Measurements from ENCODE around the gene ERI2. TPM values are rescaled to one million over a fixed set of nuclear protein-coding genes. Genes with fewer than 3 reads are reported as not detected.
"Not testable (repeated sequence)": the region's sequence is repeated elsewhere in the genome, so short reads cannot be mapped to it uniquely, and the experiment has no call there.

Gene ERI2
- total RNA-seq, 2 experiments from 2014 or later: 12.4 to 13.2 TPM

DNA sequence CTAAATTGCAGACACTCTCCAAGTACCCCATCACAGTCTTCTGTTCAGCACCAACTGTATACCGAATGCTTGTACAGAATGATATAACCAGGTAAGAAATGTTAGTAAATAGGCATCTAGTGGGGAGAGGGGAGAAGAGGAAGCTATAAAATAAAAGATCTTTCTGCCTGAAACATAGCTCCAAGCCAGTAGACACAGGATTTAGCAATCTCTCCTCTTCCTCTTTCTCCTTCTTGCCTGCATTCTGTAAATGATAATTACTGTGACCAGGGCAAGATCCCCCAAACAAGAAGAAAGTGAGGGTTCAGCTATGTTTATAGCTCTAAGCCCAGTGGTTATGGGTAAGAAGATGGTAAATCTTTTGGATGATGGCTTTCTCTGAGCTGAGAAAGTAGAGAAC is 24.6 kb downstream of the ERI2 start:
- Mint-ChIP-seq H3K27me3 (no peaks in the 10 kb centered on the region), H3K4me1 (peaks cover 8% of the 10 kb centered on the region), H3K4me3 (no peak overlapping the region), H3K36me3 (ENCODE audit: low read depth) (no peaks in the 10 kb centered on the region), H3K9me3 (no peaks in the 10 kb centered on the region), H3K27ac (no peak overlapping the region)
- ChIA-PET POLR2A (interaction anchor here (1.0 kb wide), 1 partner anchor 18 kb away, joined by 3 read pairs; no protein-coding TSS in a partner anchor), CTCF (no interaction called here)
- no peak for DNase-seq

DNA sequence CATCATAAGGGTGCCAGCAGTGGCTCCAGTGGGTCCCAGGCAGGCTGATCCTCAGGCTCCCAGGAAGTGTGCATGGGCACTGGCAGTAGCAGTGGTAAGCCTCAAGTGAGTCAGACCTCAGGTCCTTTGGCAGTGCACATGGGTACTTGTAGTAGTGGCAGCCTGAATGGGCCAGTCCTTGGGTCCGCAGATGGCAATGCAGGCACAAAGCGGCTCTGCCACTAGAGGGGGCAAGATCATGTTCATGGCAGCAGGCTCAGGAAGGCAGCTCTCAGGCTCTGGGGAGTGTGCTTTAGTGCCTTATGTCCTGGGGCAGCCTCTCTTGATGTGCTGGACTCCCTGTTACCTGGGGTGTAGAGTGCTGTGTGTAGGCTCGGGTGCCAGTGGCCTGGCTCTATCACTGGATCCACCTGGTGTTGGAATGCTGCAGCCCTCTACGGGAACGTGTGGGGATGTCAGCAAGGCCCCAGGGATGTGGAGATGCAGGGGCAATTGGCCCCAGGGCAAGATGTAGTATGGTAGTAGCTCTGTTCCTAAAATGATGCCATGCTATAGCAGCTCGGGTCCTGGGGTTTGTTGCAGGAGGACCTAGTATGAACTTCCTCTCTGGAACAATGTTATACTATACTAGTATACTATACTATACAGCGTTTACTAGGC is 31.4 kb downstream of the ERI2 start:
- H3K9me3 Mint-ChIP-seq: no peaks in the 10 kb centered on the region
- no peaks in the 10 kb centered on the region for H3K27me3 Mint-ChIP-seq
- no peak overlapping the region for H3K4me3 Mint-ChIP-seq
- POLR2A ChIA-PET: no interaction called here
- peaks cover 16% of the 10 kb centered on the region for H3K4me1 Mint-ChIP-seq
- no peaks in the 10 kb centered on the region for H3K36me3 Mint-ChIP-seq (ENCODE audit: low read depth)
- peak; percentile 78 for DNase-seq
- CTCF ChIA-PET: interaction anchor here (0.7 to 2.2 kb wide), 12 partner anchors 10 to 321 kb away, joined by 3 to 13 read pairs (median 4); partner anchors contain the start of gene ACSM3
- H3K27ac Mint-ChIP-seq: no peak overlapping the region

DNA sequence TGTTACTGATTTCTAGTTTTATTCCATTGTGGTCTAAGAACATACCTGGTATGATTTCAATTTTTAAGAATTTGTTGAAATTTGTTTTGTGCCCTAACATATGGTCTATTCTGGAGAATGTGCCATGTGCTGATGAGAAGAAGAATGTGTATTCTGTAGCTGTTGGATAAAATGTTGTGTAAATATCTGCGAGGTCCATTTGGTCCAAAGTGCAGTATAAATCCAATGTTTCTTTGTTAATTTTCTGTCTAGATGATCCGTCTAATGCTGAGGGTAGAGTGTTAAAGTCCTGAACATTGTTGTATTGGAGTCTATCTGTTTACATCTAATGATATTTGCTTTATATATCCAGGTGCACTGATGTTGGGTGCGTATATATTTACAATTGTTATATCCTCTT is 32.6 kb downstream of the ERI2 start:
- CTCF ChIA-PET: interaction anchor here (0.6 to 1.8 kb wide), 9 partner anchors 9 to 500 kb away, joined by 3 to 13 read pairs (median 4); partner anchors contain the start of gene ACSM3
- H3K4me1 Mint-ChIP-seq: peaks cover 16% of the 10 kb centered on the region
- H3K27ac Mint-ChIP-seq: no peak overlapping the region
- no peaks in the 10 kb centered on the region for H3K9me3 Mint-ChIP-seq
- no peaks in the 10 kb centered on the region for H3K36me3 Mint-ChIP-seq (ENCODE audit: low read depth)
- POLR2A ChIA-PET: no interaction called here
- H3K4me3 Mint-ChIP-seq: no peak overlapping the region
- no peak for DNase-seq
- no peaks in the 10 kb centered on the region for H3K27me3 Mint-ChIP-seq

DNA sequence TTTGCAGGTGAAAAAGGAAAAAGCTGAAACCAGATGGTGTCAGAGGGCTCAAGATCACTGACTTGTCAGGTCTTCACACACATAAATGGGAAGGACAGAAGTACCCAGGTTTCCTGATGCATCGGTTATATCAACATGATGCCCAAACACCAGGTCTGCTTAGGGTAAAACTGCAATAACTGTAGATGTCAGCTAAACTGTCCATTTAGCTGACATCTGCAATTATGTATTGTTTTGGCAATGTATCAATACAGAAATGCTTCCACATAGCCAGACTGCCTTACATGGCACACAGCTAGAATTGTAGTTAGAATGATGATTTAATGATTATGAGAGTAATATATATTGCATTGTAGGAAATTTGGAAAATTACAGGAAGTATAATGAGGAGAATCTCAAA is 37.5 kb downstream of the ERI2 start:
- H3K4me3 Mint-ChIP-seq: no peak overlapping the region
- CTCF ChIA-PET: no interaction called here
- POLR2A ChIA-PET: no interaction called here

DNA sequence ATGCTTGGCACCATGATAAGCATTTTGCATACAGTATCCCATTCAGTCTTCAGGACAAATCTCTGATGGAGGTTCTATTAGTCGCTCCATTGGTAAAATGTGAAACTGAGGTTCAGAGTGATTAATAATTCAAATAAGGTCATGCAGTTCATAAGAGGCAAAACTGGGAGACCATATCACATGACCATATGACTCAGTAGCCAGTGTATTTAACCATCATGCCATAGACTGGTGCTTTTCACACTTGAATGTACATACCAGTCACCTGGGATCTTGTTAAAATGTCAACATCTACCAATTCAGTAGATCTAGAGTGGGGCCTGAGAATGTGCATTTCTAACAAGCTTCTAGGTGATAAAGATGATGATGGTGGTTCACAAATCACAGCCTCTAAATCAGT is 38.2 kb downstream of the ERI2 start:
- POLR2A ChIA-PET: no interaction called here
- no peaks in the 10 kb centered on the region for H3K9me3 Mint-ChIP-seq

More for the DNA sequence above, 37.5 kb downstream of the ERI2 start:
- Mint-ChIP-seq H3K27ac (no peak overlapping the region), H3K27me3 (no peaks in the 10 kb centered on the region), H3K4me1 (peaks cover 13% of the 10 kb centered on the region), H3K36me3 (ENCODE audit: low read depth) (no peaks in the 10 kb centered on the region), H3K9me3 (no peaks in the 10 kb centered on the region)
- no peak for DNase-seq

DNA sequence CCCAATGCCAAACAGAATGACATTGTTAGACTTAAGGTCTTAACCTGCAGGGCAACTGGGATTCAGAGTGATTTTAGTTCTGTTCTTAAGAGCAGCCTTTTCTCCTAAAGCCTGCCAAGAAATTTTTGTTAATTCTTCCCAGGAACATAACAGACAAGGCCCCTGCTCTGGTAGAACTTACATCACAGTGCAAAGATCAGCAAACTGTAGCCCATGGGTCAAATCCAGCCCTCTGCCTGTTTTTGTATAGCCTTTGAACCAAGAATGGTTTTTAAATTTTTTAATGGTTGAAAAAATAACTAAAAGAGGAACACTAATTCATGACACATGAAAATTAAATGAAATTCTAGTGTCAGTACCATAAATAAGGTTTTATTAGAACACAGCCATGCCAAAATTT is 38.7 kb downstream of the ERI2 start:
- no peak for DNase-seq
- Mint-ChIP-seq H3K27ac (no peak overlapping the region), H3K27me3 (no peaks in the 10 kb centered on the region), H3K4me3 (no peak overlapping the region), H3K4me1 (peaks cover 24% of the 10 kb centered on the region), H3K9me3 (peaks cover 2% of the 10 kb centered on the region), H3K36me3 (ENCODE audit: low read depth) (peaks cover 2% of the 10 kb centered on the region)
- CTCF ChIA-PET: no interaction called here
- POLR2A ChIA-PET: no interaction called here

More for the DNA sequence above, 38.2 kb downstream of the ERI2 start:
- peaks cover 20% of the 10 kb centered on the region for H3K4me1 Mint-ChIP-seq
- no peak overlapping the region for H3K27ac Mint-ChIP-seq
- no peak overlapping the region for H3K4me3 Mint-ChIP-seq
- no peak for DNase-seq
- CTCF ChIA-PET: no interaction called here
- no peaks in the 10 kb centered on the region for H3K27me3 Mint-ChIP-seq
- no peaks in the 10 kb centered on the region for H3K36me3 Mint-ChIP-seq (ENCODE audit: low read depth)

DNA sequence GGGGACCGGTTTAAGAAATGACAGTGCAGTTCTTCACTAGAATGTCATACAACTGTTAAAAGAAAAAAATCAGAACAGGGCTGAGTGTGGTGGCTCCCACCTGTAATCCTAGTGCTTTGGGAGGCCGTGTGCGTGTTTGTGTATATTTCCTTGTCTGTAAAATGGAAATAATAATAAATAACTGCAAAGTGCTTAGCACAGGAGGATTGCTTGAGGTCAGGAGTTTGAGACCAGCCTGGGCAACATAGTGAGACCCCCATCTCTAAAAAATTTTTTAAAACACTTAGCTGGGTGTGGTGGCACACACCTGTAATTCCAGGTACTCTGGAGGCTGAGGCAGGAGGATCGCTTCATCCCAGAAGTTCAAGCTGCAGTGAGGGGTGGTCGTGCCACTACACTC is 40.0 kb downstream of the ERI2 start:
- POLR2A ChIA-PET: no interaction called here
- Mint-ChIP-seq H3K4me1 (peaks cover 23% of the 10 kb centered on the region), H3K27me3 (no peaks in the 10 kb centered on the region), H3K4me3 (no peak overlapping the region), H3K36me3 (ENCODE audit: low read depth) (peaks cover 2% of the 10 kb centered on the region), H3K27ac (no peak overlapping the region), H3K9me3 (peaks cover 8% of the 10 kb centered on the region)
- CTCF ChIA-PET: interaction anchor here (2.9 kb wide), 1 partner anchor 8 kb away, joined by 13 read pairs; no protein-coding TSS in a partner anchor
- DNase-seq: no peak

DNA sequence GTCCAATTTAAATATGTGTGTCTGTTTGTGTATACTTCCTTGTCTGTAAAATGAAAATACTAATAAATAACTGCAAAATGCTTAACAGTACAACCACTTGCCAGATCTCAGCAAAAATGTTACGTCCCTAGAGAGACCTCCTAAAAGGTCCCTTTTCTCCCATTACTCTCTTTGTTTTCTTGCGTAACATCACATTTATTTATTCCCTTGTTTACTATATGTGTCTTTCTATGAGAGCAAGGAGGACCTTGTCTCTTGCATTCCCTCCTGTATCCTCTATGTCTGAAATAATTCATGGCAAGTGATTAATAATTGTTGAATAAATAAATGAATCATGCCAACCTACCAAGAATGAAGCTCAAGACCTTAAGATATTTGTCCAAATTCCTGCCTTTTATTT is 40.5 kb downstream of the ERI2 start:
- H3K4me3 Mint-ChIP-seq: no peak overlapping the region
- H3K27me3 Mint-ChIP-seq: no peaks in the 10 kb centered on the region
- POLR2A ChIA-PET: interaction anchor here (0.9 kb wide), 1 partner anchor 24 kb away, joined by 3 read pairs; no protein-coding TSS in a partner anchor
- H3K36me3 Mint-ChIP-seq (ENCODE audit: low read depth): peaks cover 2% of the 10 kb centered on the region
- H3K9me3 Mint-ChIP-seq: peaks cover 8% of the 10 kb centered on the region
- no peak overlapping the region for H3K27ac Mint-ChIP-seq
- peaks cover 23% of the 10 kb centered on the region for H3K4me1 Mint-ChIP-seq
- CTCF ChIA-PET: interaction anchor here (2.6 to 2.9 kb wide), 2 partner anchors 9 to 25 kb away, joined by 9 to 13 read pairs; partner anchors contain the start of gene THUMPD1
- no peak for DNase-seq

DNA sequence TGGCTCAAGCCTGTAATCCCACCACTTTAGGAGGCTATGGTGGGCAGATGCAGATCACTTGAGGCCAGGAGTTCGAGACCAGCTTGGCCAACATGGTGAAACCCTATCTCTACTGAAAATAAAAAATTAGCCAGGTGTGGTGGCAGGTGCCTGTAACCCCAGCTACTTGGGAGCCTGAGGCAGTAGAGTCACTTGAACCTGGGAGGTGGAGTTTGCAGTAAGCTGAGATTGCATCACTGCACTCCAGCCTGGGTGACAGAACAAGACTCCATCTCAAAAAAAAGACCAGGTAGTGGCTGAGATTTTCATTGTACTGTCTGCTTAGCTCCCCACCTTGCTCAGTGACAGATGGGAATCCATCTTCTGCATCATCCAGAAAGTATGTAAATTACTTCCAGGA is 41.8 kb downstream of the ERI2 start:
- H3K27me3 Mint-ChIP-seq; H3K36me3 Mint-ChIP-seq (ENCODE audit: low read depth); DNase-seq; H3K4me3 Mint-ChIP-seq; H3K27ac Mint-ChIP-seq; H3K9me3 Mint-ChIP-seq: not testable (repeated sequence)
- CTCF ChIA-PET: interaction anchor here (1.1 to 2.9 kb wide), 4 partner anchors 10 to 42 kb away, joined by 3 to 13 read pairs (median 6); partner anchors contain the start of genes ERI2, REXO5 and THUMPD1
- POLR2A ChIA-PET: interaction anchor here (2.0 to 2.1 kb wide), 2 partner anchors 23 to 42 kb away, joined by 7 to 13 read pairs; partner anchors contain the start of genes ERI2, REXO5 and THUMPD1
- H3K4me1 Mint-ChIP-seq: peaks cover 23% of the 10 kb centered on the region

DNA sequence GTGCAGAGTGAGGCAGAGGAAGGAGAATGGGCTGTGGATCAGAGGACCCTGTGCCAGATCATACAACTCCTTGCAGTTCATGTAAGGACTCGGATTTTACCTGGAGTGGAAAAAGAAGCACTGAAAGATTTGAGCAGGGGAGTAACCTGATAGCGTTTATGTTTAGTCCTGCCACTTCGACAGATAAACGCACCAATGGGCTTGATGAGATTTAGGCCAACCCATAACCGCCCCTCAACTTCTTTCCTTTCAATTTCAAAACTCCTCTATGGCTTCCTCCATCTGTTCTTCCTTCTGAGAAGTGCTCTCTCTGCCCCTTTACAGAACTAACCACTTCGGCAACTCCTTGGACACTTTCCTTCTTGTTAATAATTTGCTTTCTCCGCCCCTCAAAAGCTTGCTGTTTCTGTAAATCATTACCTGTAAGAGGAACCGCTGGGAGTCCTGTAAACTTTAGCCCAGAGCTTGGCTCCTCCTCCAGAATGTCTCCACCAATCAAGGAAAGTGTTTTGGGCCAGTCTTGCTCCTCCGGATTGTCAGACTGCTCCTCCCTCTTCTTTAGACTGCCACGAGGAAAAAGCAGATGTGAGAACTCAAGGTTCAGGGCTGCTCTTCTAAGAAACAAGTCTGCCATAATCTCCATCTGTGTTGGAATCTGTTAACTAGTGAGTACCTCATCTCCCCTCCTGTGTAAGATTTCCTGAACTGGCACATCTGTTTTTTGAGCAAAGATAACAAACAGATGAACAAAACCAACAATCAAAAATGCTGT is 42.6 kb downstream of the ERI2 start, which contains the start of gene ACSM3:
ACSM3 (plus strand) TSS at position 554 of the 772 bp plus-strand sequence. CDS start 6,021 bp downstream, outside the sequence.
- Mint-ChIP-seq H3K27ac (peak within 1 kb of the TSS; percentile 81), H3K4me1 (peaks cover 23% of the 10 kb centered on the region), H3K27me3 (no peaks in the 10 kb centered on the region), H3K4me3 (peak within 1 kb of the TSS; percentile 83), H3K36me3 (ENCODE audit: low read depth) (peaks cover 6% of the 10 kb centered on the region), H3K9me3 (peaks cover 8% of the 10 kb centered on the region)
- DNase-seq: peak; percentile 73
- ChIA-PET CTCF (interaction anchor here (0.9 to 2.9 kb wide), 4 partner anchors 11 to 43 kb away, joined by 3 to 13 read pairs (median 6); partner anchors contain the start of genes ERI2, REXO5 and THUMPD1), POLR2A (interaction anchor here (0.7 to 2.1 kb wide), 7 partner anchors 9 to 44 kb away, joined by 3 to 13 read pairs (median 3); partner anchors contain the start of genes ERI2, REXO5 and THUMPD1)

DNA sequence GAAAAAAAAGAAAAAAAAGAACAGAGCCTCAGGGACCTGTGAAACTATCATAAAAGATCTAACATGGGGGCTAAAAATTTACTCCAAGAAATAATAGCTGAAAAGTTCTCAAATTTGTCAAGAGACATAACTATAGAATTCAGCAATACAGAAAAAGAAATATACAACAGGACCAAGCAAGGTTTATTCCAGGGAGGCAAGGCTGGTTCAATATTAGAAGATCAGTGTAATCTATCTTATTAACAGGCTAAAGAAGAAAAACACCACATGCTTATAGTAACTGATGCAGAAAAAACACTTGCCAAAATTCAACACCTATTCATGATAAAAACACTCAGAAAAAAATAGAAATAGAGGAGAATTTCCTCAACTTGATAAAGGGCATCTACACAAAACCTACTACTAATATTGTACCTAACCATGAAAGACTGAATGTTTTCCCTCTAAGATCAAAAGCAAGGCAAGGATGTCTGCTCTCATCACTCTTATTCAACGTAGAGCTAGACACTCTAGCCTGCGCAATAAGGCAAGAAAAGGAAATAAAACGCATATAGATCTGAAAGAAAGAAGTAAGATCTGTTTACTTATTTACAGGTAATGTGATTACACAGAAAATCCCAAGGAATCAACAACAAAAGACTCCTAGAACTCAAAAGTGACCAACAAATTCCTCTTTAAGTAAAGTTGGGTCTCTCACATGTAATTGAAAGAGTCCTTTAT is 43.7 kb downstream of the ERI2 start:
- H3K4me1 Mint-ChIP-seq: peaks cover 23% of the 10 kb centered on the region
- peak overlapping the region; percentile 83 for H3K4me3 Mint-ChIP-seq
- DNase-seq: no peak
- ChIA-PET POLR2A (interaction anchor here (0.9 to 1.8 kb wide), 2 partner anchors 8 to 22 kb away, joined by 3 to 4 read pairs; no protein-coding TSS in a partner anchor), CTCF (no interaction called here)
- H3K27me3 Mint-ChIP-seq: no peaks in the 10 kb centered on the region
- peaks cover 6% of the 10 kb centered on the region for H3K36me3 Mint-ChIP-seq (ENCODE audit: low read depth)
- H3K27ac Mint-ChIP-seq: no peak overlapping the region
- H3K9me3 Mint-ChIP-seq: peaks cover 8% of the 10 kb centered on the region

DNA sequence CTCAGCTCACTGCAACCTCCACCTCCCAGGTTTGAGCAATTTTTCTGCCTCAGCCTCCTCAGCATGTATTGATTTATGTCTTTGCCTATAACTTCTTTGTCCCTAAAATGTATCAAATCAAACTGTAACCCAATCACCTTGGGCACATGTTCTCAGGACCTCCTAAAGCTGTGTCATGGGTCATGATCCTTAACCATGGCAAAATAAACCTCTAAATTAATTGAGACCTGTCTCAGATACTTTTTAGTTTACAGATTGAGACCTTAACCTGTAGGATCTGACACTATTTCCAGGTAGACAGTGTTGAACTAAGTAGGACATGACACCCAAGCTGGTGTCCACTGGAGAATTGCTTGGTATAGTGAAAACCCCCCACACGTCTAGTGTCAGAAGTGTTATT is 45.1 kb downstream of the ERI2 start:
- H3K27me3 Mint-ChIP-seq: no peaks in the 10 kb centered on the region
- H3K4me3 Mint-ChIP-seq: no peak overlapping the region
- H3K36me3 Mint-ChIP-seq (ENCODE audit: low read depth): peaks cover 6% of the 10 kb centered on the region
- ChIA-PET CTCF (no interaction called here), POLR2A (interaction anchor here (1.8 kb wide), 1 partner anchor 21 kb away, joined by 4 read pairs; no protein-coding TSS in a partner anchor)
- H3K27ac Mint-ChIP-seq: no peak overlapping the region
- H3K4me1 Mint-ChIP-seq: peaks cover 23% of the 10 kb centered on the region
- no peak for DNase-seq
- H3K9me3 Mint-ChIP-seq: peaks cover 8% of the 10 kb centered on the region
